RWPE2 (cell line): Measurements from ENCODE around the gene ARF1.

Source experiments
- ATAC-seq: fragments of 200-7000 bp; cut with Tn5 transposase; 3 replicates; pipeline ENCODE4 v1.9.1; 2021; ENCODE audit warnings: low read depth
- DNase-seq: peaks from one replicate; pipeline ENCODE4 v3.0.0-alpha.2; 2020; ENCODE audit warnings: low spot score
- H3K27ac ChIP-seq: fragments of 450-650 bp; 2 replicates; pipeline ENCODE4 v1.5.1; 2017; ENCODE audit warnings: mild to moderate bottlenecking; ENCODE audit not compliant: poor library complexity, severe bottlenecking
- H3K27me3 ChIP-seq: fragments of 250-450 bp; sonication (Bioruptor Pico); 2 replicates; pipeline ENCODE4 v1.5.1; 2021; ENCODE audit warnings: mild to moderate bottlenecking, moderate library complexity; ENCODE audit not compliant: insufficient read depth, poor library complexity, severe bottlenecking
- H3K36me3 ChIP-seq: fragments of 250-450 bp; sonication (Bioruptor Pico); 2 replicates; pipeline ENCODE4 v1.5.1; 2020; ENCODE audit warnings: low read depth, mild to moderate bottlenecking, moderate library complexity
- H3K4me1 ChIP-seq: fragments of 250-450 bp; sonication (Bioruptor Pico); 2 replicates; pipeline ENCODE4 v1.5.1; 2021; ENCODE audit warnings: mild to moderate bottlenecking, moderate library complexity; ENCODE audit not compliant: insufficient read depth, poor library complexity, severe bottlenecking
- H3K4me3 ChIP-seq: fragments of 250-450 bp; sonication (Bioruptor Pico); 2 replicates; pipeline ENCODE4 v1.5.1; 2021; ENCODE audit warnings: mild to moderate bottlenecking, moderate library complexity; ENCODE audit not compliant: severe bottlenecking
- H3K9me3 ChIP-seq: fragments of 250-450 bp; sonication (Bioruptor Pico); 2 replicates; pipeline ENCODE4 v1.5.1; 2021; ENCODE audit warnings: mild to moderate bottlenecking, moderate library complexity; ENCODE audit not compliant: severe bottlenecking
- CTCF ChIP-seq: fragments of 450-650 bp; IDR thresholded peaks from one replicate; pipeline ENCODE4 v1.5.1; 2017; ENCODE audit warnings: mild to moderate bottlenecking, moderate library complexity; ENCODE audit not compliant: poor library complexity, severe bottlenecking

ARF1 gene

GRCh38 chr1:228141226-228142044 lies 58.9 kb downstream of the ARF1 start:
- peak overlapping the region; percentile 69 for H3K27ac ChIP-seq
- no peak for ATAC-seq
- peak overlapping the region; percentile 92 for H3K4me3 ChIP-seq
- peak; percentile 54 for DNase-seq
- H3K9me3 ChIP-seq: no peaks in the 10 kb centered on the region
- H3K27me3 ChIP-seq: no peaks in the 10 kb centered on the region
- no peak for TF ChIP-seq CTCF
- no peaks in the 10 kb centered on the region for H3K4me1 ChIP-seq
- H3K36me3 ChIP-seq: peaks cover 8% of the 10 kb centered on the region

- no peak for ATAC-seq
- H3K36me3 ChIP-seq: peaks cover 8% of the 10 kb centered on the region
- H3K4me3 ChIP-seq: peak overlapping the region; percentile 92
- H3K27ac ChIP-seq: peak overlapping the region; percentile 69
- DNase-seq: no peak
- no peak for TF ChIP-seq CTCF
- no peaks in the 10 kb centered on the region for H3K9me3 ChIP-seq
- H3K27me3 ChIP-seq: no peaks in the 10 kb centered on the region
- no peaks in the 10 kb centered on the region for H3K4me1 ChIP-seq
Measured at GRCh38 chr1:228142155-228142691, 59.7 kb downstream of the ARF1 start.

DNA sequence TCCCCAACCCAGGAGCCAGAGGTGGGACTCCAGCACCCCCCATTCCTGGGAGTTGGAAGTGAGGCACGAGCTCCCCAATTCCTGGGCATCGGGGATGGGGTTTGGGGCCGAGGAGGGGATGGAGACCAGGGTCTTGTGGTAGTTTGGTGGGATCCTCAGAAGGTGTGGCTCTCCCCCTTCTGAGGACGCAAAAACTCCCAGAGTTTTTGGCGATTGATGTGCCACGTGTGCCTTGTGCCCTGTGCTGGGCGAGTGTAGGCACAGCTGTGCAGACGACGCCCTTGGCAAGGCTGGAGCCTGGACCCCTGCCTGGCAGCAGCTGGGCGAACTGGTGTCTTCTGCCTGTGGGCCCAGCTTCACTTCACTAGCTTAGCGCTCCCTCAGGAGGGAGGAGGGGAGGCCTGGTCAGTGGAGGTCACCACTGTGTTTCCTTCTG lies 60.2 kb downstream of the ARF1 start:
- ATAC-seq: no peak
- no peak overlapping the region for H3K4me3 ChIP-seq
- peaks cover 8% of the 10 kb centered on the region for H3K36me3 ChIP-seq
- no peak for DNase-seq
- H3K4me1 ChIP-seq: no peaks in the 10 kb centered on the region
- H3K27me3 ChIP-seq: no peaks in the 10 kb centered on the region
- peak overlapping the region; percentile 69 for H3K27ac ChIP-seq
- H3K9me3 ChIP-seq: no peaks in the 10 kb centered on the region
- no peak for TF ChIP-seq CTCF

DNA sequence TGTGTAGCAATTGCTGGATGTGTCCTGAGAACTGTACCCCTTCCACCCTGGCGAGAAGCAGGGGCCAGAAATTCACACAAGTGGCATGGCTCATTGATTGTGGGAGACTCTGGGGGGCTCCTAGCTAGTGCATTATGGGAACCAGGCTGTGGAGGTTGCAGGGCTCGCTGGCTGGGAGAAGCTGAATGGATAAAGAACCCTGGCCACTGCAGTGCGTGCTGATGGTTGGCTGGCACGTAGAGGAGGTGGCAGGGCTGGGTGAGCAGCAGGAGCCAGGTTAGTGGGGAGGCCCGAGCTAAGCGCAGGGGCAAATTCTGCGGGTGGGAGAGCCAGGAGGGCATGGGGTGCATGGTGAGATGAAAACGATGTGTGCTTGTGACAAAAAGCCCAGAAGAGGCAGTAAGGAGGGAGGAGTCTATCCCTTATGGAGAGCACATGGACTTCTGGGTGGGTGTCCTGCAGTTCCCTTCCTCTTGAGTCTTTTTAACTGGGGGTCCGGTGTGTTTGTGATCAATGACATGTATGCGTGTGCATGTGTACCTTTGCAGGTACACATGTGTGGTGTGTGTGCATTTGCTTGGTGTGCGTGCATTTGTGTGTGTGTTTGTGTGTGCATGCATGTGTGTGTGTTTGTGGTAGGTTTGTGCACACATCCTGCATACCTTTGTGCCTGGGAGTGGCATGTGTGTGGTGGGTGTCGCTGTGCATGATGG lies 61.1 kb downstream of the ARF1 start:
- H3K36me3 ChIP-seq: peaks cover 13% of the 10 kb centered on the region
- ATAC-seq (no peak), DNase-seq (no peak)
- no peak for TF ChIP-seq CTCF
- H3K9me3 ChIP-seq: no peaks in the 10 kb centered on the region
- no peaks in the 10 kb centered on the region for H3K27me3 ChIP-seq
- no peak overlapping the region for H3K4me3 ChIP-seq
- H3K27ac ChIP-seq: no peak overlapping the region
- peaks cover 5% of the 10 kb centered on the region for H3K4me1 ChIP-seq
